Measurements from ENCODE around the gene CCDC51.
"Not testable (repeated sequence)": the region's sequence is repeated elsewhere in the genome, so short reads cannot be mapped to it uniquely, and the experiment has no call there.

The CCDC51 gene

DNA sequence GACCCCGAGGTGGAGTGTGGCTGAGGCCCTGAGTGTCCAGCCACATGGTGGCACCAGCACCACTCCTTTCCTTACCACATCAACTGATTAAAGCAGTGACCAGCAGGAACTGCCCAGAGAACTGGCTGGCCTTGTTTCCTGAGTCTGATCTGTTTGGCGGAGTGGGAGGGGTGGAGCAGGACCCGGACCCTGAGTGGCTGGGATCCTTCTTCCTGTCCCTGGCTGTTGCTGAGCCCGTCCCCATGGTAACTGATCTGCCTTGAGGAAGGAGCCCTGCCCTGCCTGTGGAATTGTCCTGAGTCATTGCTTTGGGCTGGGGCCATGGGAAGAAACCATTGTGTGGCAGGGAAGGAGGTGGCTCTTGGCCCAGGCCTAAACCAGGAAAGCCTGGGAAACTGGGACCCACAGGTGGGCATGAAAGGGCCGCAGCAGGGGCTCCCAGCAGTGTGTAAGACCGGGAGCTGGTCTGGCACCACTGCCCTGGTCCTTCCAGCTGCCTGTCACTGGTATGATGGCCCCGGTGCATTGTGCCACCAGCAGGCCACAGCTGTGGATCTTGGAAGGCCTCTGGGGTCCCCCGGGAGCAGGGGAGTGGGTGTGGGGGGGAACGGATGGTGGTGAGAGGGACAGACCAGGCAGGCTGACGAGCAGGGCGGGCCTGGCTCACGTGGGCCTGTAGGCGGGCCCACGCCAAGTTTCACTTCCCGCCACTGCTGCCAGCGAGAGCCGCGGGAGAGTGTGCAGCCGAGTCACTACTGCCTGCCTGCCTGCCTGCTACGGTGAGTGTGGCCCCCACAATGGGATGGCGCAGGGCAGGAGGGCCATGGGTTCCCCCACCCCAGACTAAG, 25.8 kb upstream of the CCDC51 start:
- DNase-seq (ENCODE audit: low read depth in 3 of 3) = peak; percentile 58 to 83 (median 66)

DNA sequence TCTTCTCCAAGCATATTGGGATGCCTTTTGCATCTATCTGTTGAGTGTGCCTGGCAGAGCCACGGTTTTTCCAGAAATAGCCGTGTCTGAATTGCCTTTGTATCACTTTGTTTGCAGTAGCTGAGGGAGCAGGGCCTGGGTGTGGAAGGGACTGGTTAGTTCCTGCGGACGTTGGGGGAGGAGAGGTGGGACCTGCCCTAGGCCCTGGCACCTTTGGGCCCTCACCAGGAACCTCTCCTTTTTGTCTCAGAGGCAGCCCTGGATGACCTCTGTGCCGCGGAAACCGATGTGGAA, 25.3 kb upstream of the CCDC51 start:
- DNase-seq (ENCODE audit: low read depth in 3 of 3) = no peak

DNA sequence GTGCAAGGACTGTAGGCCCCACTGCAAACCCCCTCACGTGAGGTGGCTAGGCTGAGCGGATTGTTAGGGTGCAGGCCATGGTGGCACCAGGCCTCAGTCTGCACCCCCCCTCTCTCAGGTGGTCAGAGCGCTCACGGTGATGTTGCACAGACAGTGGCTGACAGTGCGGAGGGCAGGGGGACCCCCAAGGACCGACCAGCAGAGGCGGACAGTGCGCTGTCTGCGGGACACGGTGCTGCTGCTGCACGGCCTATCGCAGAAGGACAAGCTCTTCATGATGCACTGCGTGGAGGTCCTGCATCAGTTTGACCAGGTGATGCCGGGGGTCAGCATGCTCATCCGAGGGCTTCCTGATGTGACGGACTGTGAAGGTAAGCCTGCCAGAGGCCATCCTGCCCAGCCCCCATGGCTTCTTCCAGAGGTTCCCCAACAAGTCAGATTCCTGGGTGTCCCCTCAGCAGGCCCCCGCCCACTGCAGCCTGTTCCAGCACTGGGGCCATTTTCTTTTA, 24.8 kb upstream of the CCDC51 start:
- DNase-seq (ENCODE audit: low read depth in 3 of 3) = no peak

DNA sequence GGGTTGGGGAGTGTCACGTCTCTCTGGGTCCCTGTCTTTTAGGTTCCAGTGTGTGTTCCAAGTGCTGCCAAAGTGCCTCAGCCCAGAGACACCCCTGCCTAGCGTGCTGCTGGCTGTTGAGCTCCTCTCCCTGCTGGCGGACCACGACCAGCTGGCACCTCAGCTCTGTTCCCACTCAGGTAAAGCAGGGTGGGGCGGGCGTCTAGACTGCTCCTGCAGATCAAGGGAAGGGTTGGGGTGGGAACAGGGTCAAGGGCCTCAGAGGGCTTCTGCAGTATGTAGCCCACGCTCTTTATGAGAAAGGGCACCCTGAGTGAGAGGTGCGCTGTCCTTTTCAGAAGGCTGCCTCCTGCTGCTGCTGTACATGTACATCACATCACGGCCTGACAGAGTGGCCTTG, 23.8 kb upstream of the CCDC51 start:
- no peak for DNase-seq (ENCODE audit: low read depth in 3 of 3)

DNA sequence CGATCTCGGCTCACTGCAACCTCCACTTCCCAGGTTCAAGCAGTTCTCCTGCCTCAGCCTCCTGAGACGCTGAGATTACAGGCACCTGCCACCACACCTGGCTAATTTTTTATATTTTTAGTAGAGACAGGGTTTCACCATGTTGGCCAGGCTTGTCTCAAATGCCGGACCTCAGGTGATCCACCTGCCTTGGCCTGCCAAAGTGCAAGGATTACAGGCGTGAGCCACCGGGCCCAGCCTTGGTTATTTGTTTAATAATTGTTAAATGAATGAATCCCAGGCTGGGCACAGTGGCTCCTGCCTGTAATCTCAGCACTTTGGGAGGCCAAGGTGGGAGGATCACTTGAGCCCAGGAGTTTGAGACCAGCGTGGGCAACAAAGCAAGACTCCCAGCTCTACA, 21.8 kb upstream of the CCDC51 start:
- DNase-seq (ENCODE audit: low read depth in 3 of 3) = not testable (repeated sequence)

DNA sequence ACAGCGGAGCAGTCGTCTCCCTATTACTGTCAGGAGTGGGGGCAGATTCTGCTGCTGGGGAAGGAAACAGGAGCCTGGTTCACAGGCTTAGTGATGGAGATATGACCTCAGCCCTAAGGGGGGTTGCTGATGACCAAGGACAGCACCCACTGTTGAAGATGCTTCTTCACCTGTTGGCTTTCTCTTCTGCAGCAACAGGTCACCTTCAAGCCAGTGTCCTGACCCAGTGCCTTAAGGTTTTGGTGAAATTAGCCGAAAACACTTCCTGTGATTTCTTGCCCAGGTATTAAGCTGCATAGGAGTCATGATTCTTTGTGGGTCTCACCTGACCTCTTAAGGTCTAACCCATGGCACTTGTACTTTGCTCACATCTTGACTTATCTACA, 20.6 kb upstream of the CCDC51 start:
- DNase-seq (ENCODE audit: low read depth in 3 of 3) = no peak

DNA sequence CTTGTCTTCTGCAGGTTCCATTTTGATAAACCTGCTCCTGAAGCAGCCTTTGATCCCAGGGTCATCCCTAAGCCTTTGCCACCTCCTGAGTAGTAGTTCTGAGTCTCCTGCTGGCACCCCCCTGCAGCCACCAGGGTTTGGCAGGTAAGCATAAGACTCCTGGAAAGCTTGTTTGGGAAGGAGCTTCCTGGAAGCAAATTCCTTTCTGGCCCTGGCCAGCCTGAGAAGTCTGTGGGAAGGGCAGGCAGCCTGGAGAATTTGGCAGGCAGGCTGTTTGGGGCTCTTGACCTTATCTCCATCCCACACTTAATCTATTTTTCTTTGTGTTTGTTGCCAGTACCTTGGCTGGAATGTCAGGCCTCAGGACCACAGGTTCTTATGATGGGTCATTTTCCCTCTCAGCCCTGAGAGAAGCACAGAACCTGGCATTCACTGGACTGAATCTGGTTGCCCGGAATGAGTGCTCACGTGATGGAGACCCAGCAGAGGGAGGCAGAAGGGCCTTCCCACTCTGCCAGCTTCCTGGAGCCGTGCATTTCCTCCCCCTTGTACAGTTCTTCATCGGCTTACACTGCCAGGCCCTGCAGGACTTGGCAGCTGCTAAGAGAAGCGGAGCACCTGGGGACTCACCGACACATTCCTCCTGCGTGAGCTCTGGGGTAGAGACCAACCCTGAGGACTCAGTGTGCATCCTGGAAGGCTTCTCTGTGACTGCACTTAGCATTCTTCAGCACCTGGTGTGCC, 20.0 kb upstream of the CCDC51 start:
- DNase-seq (ENCODE audit: low read depth in 3 of 3) = no peak

DNA sequence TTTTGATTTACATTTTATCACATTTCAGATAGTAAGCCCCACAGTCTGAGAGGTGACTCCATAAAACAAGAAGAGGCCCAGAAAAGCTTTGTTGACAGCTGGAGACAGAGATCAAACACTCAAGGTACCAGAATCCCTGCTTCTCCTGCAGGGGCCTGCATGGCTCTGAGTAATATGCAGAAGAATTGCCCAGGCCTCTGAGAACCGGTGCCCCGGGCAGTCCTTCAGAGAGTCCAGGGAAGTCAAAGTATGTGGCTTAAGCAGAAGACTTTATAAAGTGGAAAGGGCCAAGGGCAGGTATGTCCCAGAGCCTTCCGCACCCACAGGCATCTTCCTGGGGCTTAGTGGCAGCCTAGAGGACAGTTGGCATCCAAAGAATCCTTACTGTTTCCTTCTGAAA, 19.4 kb upstream of the CCDC51 start:
- no peak for DNase-seq (ENCODE audit: low read depth in 3 of 3)

DNA sequence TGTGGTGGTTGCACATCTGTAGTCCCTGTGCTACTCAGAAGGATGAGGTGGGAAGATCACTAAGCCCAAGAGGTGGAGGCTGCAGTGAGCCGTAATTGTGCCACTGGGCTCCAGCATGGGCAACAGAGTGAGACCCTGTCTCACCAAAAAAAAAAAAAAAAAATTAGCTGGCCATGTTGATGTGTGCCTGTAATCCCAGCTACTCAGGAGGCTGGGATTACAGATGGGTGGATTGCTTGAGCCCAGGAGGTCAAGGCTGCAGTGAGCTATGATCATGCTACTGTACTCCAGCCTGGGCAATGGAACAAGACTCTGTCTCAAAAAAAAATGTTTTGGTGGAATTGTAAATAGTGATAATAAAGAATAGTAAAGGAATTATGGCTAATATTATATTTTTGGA, 16.5 kb upstream of the CCDC51 start:
- no peak for DNase-seq (ENCODE audit: low read depth in 3 of 3)

DNA sequence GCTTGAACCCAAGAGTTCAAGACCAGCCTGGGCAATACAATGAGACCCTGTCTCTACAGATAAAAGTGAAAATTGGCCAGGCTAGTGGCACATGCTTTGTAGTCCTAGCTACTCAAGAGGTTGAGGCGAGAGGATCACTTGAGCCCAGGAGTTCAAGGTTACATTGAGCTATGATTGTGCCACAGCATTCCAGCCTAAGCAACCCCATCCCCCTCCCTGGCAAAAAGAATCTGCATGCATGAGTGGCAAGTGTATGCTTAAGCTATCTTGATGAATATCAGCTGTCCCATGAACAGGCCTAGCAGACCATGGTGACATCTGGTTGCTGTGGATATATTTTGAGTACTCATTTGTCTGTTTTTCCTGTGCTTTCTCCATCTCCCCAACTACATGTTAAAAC, 11.4 kb upstream of the CCDC51 start:
- no peak for DNase-seq (ENCODE audit: low read depth in 3 of 3)

DNA sequence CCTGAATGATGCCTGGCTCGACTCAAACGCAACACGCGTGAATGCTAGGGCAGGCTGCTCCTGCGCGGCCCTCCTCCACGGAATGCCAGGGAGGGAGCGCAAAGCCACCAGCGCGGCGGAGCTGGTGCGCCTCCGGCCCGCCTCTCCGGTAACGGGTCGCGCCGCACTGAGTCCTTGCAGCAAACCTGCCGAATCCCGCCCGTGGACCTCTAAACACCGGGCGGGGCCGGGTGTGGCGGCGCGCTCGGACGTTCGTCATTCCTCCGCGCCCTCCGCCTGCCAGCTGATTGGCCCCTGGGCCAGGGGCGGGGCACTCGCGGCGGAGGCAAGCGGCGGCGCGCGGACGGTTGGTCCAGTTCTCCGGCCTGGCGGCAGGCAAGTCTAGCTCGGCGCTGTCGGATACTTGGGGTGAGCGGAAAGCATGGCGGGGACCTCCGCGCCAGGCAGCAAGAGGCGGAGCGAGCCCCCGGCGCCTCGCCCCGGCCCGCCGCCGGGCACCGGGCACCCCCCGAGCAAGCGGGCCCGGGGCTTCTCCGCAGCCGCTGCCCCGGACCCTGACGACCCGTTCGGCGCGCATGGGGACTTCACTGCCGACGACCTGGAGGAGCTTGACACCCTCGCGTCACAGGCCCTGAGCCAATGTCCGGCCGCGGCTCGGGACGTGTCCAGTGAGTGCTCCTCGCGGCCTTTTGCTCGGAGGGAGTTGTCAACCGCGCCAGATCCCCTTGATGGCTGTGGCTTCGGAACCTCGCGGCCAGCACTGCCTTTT, 6.7 kb upstream of the CCDC51 start, which contains the start of gene ATRIP:
TSS of gene ATRIP (plus strand) at position 313 of the 769 bp plus-strand sequence. CDS start at position 422, 109 bp downstream.
- peak; percentile 76 to 87 (median 77) for DNase-seq (ENCODE audit: low read depth in 3 of 3)

DNA sequence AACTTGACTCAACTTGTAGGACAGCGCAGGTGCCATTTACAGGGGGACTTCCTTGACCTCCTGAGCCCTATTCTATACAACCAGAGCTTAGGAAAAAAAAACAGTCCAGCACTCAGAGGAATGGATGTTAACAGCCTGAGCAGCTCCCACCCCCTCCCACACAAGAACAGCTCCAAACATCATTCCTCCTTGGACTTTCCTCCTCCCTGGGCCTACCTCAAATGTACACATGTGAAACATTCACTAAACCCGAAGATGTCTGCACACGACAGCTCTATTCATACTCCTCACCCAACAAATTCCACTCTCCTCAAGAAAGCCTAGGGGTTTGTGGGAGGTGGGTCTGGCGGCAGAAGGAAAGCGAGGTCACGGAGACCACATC, 6.1 kb upstream of the CCDC51 start:
- no peak for DNase-seq (ENCODE audit: low read depth in 3 of 3)

DNA sequence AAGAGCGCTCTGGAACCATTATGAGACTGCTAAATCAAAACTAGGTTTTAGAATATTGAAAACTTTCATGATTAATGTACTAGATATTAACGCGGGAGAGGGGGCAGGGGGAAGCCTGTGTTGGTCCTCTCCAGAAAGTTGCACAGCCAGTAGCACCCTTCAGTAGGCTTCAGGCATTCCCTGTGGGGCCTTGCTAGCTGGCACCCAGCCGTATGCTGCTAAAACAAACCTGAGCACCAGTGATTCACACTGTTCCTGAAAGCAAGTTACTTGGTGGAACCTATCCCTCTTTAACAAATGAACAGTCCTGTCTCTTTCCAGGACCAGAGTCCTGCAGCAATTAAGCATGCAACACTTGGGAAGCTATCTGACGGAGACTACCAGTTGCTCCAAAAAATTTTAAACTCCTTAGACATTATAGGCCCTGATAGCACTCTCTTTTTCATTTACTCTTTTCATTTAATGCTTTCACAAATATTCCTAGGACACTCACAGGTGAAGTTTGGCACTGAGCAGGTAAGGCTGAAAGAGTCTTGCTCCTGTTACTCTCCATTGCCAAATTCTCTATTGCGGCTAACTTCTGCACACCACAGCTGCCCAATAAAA, 5.5 kb upstream of the CCDC51 start:
- no peak for DNase-seq (ENCODE audit: low read depth in 3 of 3)

DNA sequence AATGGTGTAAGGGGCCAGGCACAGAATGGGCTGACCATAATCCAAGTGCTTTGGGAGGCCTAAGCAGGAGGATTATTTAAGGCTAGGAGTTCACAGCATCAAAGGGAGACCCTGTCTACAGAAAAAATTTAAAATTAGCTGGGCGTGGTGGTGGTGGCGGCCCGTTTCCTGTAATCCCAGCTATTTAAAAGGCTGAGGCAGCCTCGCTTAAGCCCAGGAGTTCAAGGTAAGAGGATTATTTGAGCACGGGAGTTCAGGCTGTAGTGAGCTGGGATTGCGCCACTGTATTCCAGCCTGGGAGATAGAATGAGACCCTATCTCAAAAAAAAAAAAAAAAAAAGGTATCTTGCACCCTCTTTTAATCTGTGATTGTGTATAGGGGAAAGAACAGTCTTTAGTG, 2.0 kb upstream of the CCDC51 start:
- DNase-seq (ENCODE audit: low read depth in 3 of 3) = no peak

DNA sequence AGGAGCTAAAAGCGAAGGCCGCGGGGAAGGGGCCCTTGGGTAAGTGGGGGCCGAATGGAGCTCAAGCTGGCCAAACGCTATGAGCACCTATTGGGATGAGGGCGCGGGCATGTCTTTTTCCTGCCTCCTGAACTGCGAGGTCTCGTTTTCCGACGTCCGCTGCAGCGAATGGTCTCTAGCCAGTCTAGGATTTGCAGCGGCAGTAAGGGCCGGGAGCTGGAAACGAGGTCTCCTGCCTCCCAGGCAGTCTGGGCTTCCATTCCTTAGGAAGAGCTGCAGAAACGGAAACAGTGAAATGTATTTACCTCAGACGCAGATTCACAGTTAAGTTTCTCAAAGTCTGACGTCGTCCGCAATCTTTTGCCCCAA, 655 bp upstream of the CCDC51 start:
- DNase-seq (ENCODE audit: low read depth in 3 of 3) = no peak

DNA sequence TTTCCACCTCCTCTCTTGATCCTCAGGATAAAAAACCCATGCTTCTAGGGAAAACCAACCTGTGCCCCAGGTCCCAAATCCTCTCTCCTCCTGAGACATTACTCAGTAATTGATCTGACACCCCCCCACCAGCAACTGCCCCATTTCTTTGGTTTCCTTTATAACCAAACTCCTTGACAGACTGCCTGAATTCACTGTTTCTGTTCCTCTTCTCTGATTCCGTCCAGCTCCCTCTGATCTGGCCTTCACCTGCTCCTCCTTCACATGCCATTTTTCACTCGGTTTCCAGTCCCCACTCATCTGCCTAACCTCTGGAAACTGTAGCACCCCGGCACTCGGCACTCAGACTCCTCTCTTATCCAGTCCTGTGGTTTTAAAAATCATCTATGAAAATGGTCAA, 2.1 kb downstream of the CCDC51 start:
- no peak for DNase-seq (ENCODE audit: low read depth in 3 of 3)

DNA sequence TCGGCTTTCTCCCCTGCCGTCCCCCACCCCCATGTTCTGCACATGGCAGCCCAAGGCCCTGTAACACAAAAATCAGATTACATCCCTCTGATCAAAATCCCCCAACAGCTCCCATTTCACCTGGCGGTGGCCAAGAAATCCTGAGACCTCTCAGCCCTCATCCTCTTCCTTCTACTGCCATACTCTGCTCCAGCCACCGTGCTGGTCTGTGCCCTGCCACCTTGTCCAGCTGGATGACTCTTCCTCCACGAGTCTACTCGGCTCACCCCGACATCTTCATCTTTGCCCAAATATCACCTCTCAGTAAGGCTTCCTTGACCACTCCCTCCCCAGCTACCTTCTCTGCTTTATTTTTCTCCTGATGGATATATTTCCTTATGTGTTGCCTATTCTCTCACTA, 3.1 kb downstream of the CCDC51 start:
- no peak for DNase-seq (ENCODE audit: low read depth in 3 of 3)

DNA sequence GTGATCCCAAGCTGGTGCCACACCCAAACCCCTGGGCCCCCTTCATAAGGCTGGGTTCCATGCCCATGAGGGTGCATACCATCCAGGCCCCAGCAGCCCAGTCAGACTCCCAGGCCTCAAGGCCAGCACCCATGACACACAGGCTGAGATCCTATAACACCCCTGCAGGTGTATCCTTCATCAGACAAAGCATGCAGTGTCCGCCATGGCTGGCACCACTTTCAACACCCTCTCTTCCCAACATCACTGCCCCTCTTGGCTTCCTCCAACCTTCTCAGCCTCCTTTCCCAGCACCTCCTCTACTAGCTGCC, 3.5 kb downstream of the CCDC51 start:
- DNase-seq (ENCODE audit: low read depth in 3 of 3) = no peak

DNA sequence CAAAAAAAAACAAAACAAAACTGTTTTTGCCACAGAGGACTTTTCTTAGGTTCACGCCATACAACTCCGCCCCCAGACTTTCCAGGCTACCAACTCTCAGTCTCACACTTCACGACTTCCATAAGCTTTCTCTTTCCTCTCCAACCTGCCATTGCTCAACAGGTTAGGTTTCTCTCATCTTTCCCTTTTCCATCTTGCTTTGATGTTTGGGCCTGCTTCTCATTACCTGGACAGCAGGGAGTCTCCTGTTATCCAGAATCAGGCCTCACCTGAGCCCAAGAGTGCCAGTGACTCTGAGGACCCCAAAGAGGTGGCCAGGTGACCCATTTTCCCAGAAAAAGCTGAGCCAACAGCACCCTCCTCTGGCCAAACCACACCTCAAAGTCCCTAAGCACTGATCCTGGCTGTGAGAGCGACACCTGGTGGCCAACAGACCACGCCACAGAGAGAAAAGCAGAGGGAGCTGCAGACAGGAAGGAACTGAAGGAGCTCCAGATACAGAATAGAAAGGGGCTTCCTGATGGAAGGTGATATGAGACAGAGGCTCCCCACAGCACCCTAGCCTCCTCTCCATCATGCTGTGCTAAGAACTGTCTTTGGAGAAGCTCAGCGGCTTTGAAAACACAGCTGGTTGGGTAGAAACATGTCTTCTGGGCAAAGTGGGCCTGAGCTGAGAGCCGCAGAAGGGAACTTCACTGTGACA, 4.0 kb downstream of the CCDC51 start:
- DNase-seq (ENCODE audit: low read depth in 3 of 3) = peak; percentile 73 to 77 (median 76)

DNA sequence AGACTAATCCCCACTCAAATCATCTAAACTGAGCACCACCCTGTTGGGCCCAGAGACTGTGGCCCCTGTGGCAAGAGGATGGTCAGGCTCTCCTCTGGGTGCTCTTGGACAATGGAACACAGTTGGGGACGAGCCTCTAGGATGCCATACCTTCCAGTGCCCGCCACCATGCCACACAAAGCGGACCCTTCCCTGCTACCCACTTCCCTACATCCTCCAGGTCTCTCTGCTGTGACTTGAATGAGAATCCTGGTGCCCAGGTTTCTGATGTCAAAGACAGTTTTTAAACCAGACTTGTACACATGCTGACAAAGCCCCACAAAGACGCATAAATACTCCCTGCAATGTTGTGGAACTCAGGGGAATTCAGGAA, 4.7 kb downstream of the CCDC51 start:
- no peak for DNase-seq (ENCODE audit: low read depth in 3 of 3)

DNA sequence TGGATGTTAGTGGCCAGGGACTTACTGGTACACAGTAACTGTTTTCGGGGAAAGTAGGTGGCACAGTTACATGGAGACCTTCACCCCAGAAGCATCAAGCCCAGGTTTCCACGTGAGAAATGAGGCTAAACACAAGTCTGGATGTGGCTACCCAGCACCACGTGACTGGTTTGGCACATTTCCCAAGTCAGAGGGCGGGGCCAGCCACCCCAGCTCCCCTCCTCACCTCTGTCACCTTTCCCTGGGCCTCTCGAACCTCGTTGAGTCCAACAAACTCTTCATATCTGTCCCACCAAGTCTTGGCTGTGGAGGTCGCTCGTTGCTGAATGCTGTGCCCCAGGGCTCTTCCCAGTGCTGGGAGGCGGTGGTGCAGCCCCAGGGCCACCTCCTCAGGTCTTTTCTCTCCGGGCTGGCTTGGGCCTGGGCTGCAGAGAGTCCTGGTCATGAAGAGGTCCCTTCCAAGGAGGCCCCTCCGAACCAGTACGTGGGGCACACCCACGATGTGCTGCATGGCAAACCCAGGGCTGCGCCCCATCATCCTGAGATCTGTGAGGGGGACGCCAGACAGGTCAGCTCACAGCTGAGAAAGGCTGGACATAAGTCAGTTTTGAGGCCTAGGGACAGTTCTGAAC, 5.2 kb downstream of the CCDC51 start:
- no peak for DNase-seq (ENCODE audit: low read depth in 3 of 3)
